Muscle layer of duodenum (tissue), 2 donors: ENCODE data around the gene ARMC5.

ENCODE experiments used
- H3K27ac ChIP-seq: one replicate; pipeline ENCODE4 v1.7.0; 2013; ENCODE audit warnings: mild to moderate bottlenecking, low read length
- H3K27me3 ChIP-seq: one replicate; pipeline ENCODE4 v1.7.0; 2013; ENCODE audit warnings: low read depth, mild to moderate bottlenecking, control low read depth, low read length
- H3K36me3 ChIP-seq, 2 donors: one replicate each; pipeline ENCODE4 v1.7.0; 2013; ENCODE audit warnings: low read length in 2 of 2, control low read depth in 1 of 2, mild to moderate bottlenecking in 1 of 2; ENCODE audit not compliant: insufficient read depth in 2 of 2, control insufficient read depth in 1 of 2
- H3K4me1 ChIP-seq, 2 donors: one replicate each; pipeline ENCODE4 v1.7.0; 2013; ENCODE audit warnings: low read length in 2 of 2, mild to moderate bottlenecking in 2 of 2, control low read depth in 1 of 2, moderate library complexity in 1 of 2; ENCODE audit not compliant: insufficient read depth in 2 of 2, control insufficient read depth in 1 of 2
- H3K4me3 ChIP-seq, 2 donors: one replicate each; pipeline ENCODE4 v1.7.0; 2013; ENCODE audit warnings: low read length in 2 of 2, low read depth in 1 of 2, mild to moderate bottlenecking in 1 of 2
- H3K9me3 ChIP-seq, 2 donors: one replicate each; pipeline ENCODE4 v1.7.0; 2013; ENCODE audit warnings: low read length in 2 of 2, control low read depth in 1 of 2, mild to moderate bottlenecking in 1 of 2; ENCODE audit not compliant: control insufficient read depth in 1 of 2
- donor health status: healthy.

The ARMC5 gene

GRCh38 chr16:31464781-31465260, 5.5 kb downstream of the ARMC5 start:
- Histone ChIP-seq H3K4me3 (no peak overlapping the region), H3K27ac (no peak overlapping the region), H3K9me3 (no peaks in the 10 kb centered on the region), H3K4me1 (peaks cover 7% of the 10 kb centered on the region in 2 donors), H3K36me3 (peaks cover 9 to 49% of the 10 kb centered on the region in 2 donors), H3K27me3 (no peaks in the 10 kb centered on the region)

GRCh38 chr16:31465788-31466370, 6.6 kb downstream of the ARMC5 start:
- H3K27ac ChIP-seq, result no peak overlapping the region
- peaks cover 9 to 49% of the 10 kb centered on the region in 2 donors for H3K36me3 ChIP-seq
- H3K27me3 ChIP-seq, result no peaks in the 10 kb centered on the region
- H3K9me3 ChIP-seq, result no peaks in the 10 kb centered on the region
- peaks cover 0 to 3% of the 10 kb centered on the region in 2 donors for H3K4me1 ChIP-seq
- no peak overlapping the region for H3K4me3 ChIP-seq

- peaks cover 9 to 49% of the 10 kb centered on the region in 2 donors for H3K36me3 ChIP-seq
- no peaks in the 10 kb centered on the region for H3K27me3 ChIP-seq
- no peak overlapping the region for H3K27ac ChIP-seq
- peaks cover 0 to 5% of the 10 kb centered on the region in 2 donors for H3K4me1 ChIP-seq
- H3K9me3 ChIP-seq, result no peaks in the 10 kb centered on the region
- H3K4me3 ChIP-seq, result no peak overlapping the region
These were observed 7.1 kb downstream of the ARMC5 start for GRCh38 chr16:31466381-31466841.

- Histone ChIP-seq H3K4me1 (peaks cover 0 to 5% of the 10 kb centered on the region in 2 donors), H3K27me3 (no peaks in the 10 kb centered on the region), H3K4me3 (no peak overlapping the region), H3K36me3 (peaks cover 9 to 43% of the 10 kb centered on the region in 2 donors), H3K27ac (no peak overlapping the region), H3K9me3 (no peaks in the 10 kb centered on the region)
These were observed 8.0 kb downstream of the ARMC5 start for GRCh38 chr16:31467151-31467773.

GRCh38 chr16:31467858-31468257, 8.6 kb downstream of the ARMC5 start:
- peaks cover 0 to 5% of the 10 kb centered on the region in 2 donors for H3K4me1 ChIP-seq
- no peaks in the 10 kb centered on the region for H3K27me3 ChIP-seq
- peaks cover 9 to 37% of the 10 kb centered on the region in 2 donors for H3K36me3 ChIP-seq
- no peaks in the 10 kb centered on the region for H3K9me3 ChIP-seq
- H3K4me3 ChIP-seq, result no peak overlapping the region
- no peak overlapping the region for H3K27ac ChIP-seq

- Histone ChIP-seq H3K4me3 (peak overlapping the region in 1 of 2 donors; percentile 88), H3K27ac (peak overlapping the region; percentile 76), H3K36me3 (peaks cover 14 to 40% of the 10 kb centered on the region in 2 donors), H3K9me3 (no peaks in the 10 kb centered on the region), H3K4me1 (peaks cover 0 to 28% of the 10 kb centered on the region in 2 donors), H3K27me3 (no peaks in the 10 kb centered on the region)
These were observed 11.3 kb downstream of the ARMC5 start for GRCh38 chr16:31470615-31471014.

- Histone ChIP-seq H3K27me3 (no peaks in the 10 kb centered on the region), H3K4me3 (peak overlapping the region; percentile 67 to 88), H3K36me3 (peaks cover 14 to 39% of the 10 kb centered on the region in 2 donors), H3K4me1 (peaks cover 0 to 35% of the 10 kb centered on the region in 2 donors), H3K9me3 (no peaks in the 10 kb centered on the region), H3K27ac (peak overlapping the region; percentile 76)
These were observed 12.1 kb downstream of the ARMC5 start for GRCh38 chr16:31471241-31471874.

- Histone ChIP-seq H3K36me3 (peaks cover 12 to 37% of the 10 kb centered on the region in 2 donors), H3K9me3 (no peaks in the 10 kb centered on the region), H3K4me1 (peaks cover 0 to 39% of the 10 kb centered on the region in 2 donors), H3K27me3 (no peaks in the 10 kb centered on the region), H3K4me3 (peak within 1 kb of the TSS; percentile 74 to 88), H3K27ac (peak within 1 kb of the TSS; percentile 91)
These were observed 12.8 kb downstream of the ARMC5 start, which contains the start of gene TGFB1I1 for GRCh38 chr16:31471875-31472708. Gene TGFB1I1, plus strand, starts transcription at chr16:31472152. Its CDS starts 37 bp downstream, at chr16:31472189.

- H3K4me1 ChIP-seq, result peaks cover 0 to 44% of the 10 kb centered on the region in 2 donors
- H3K9me3 ChIP-seq, result no peaks in the 10 kb centered on the region
- H3K27me3 ChIP-seq, result no peaks in the 10 kb centered on the region
- peak overlapping the region; percentile 91 for H3K27ac ChIP-seq
- H3K36me3 ChIP-seq, result peaks cover 12 to 43% of the 10 kb centered on the region in 2 donors
- peak overlapping the region; percentile 74 to 88 for H3K4me3 ChIP-seq
These were observed 13.5 kb downstream of the ARMC5 start for GRCh38 chr16:31472709-31473203.

GRCh38 chr16:31473264-31473984, 14.1 kb downstream of the ARMC5 start:
- peak overlapping the region; percentile 91 for H3K27ac ChIP-seq
- H3K4me3 ChIP-seq, result peak overlapping the region; percentile 74 to 88
- H3K9me3 ChIP-seq, result no peaks in the 10 kb centered on the region

More at GRCh38 chr16:31473264-31473984, 14.1 kb downstream of the ARMC5 start:
- Histone ChIP-seq H3K4me1 (peaks cover 0 to 45% of the 10 kb centered on the region in 2 donors), H3K36me3 (peaks cover 12 to 48% of the 10 kb centered on the region in 2 donors), H3K27me3 (no peaks in the 10 kb centered on the region)
